K562 (cell line): ENCODE data around the gene CD248. TPM values are rescaled to one million over a fixed set of nuclear protein-coding genes. Genes with fewer than 3 reads are reported as not detected.
A peak's percentile ranks its signal among the peaks of the same experiment; 100 is the strongest.

ENCODE experiments used
- ATAC-seq: fragments of 200-7000 bp; cut with Tn5 transposase; 3 replicates; pipeline ENCODE4 v1.9.1; 2020; ENCODE audit warnings: moderate library complexity
- BruUV-seq: library from RNA; stranded (reverse); fragments of 400-500 nt; replicated peaks from 2 replicates; lab custom pipeline; 2021; lab: Mats Ljungman, UMichigan
- CTCF ChIA-PET: fragments of 300-600 bp; formaldehyde crosslinking; extraction: SDS; loops from one replicate; lab custom pipeline; 2021; ENCODE audit warnings: low intra/inter-chr PET ratio; lab: Yijun Ruan, JAX
- POLR2A ChIA-PET: fragments of 300-600, 350-650 bp; sonication (Branson Sonifier 250); formaldehyde crosslinking; extraction: SDS; loops from one replicate; lab custom pipeline; 2021; ENCODE audit warnings: antibody characterized with exemption, inconsistent platforms; lab: Yijun Ruan, JAX
- DNase-seq, 4 experiments: peaks; one replicate each; pipeline versions ENCODE4 v3.0.0 to v3.0.0-alpha.2; 2011 to 2018; ENCODE audit warnings: low spot score in 3 of 4, mixed read lengths in 3 of 4; ENCODE audit errors: extremely low read depth in 1 of 4
- FAIRE-seq: peaks from 2 replicates; lab custom pipeline; 2011; peaks lifted over from hg19 to GRCh38; lab: Jason Lieb, UNC
- H2AFZ ChIP-seq: 2 replicates; pipeline ENCODE4 v1.6.0; 2011; ENCODE audit warnings: low read depth, low read length, control low read depth, inconsistent platforms
- H3K27ac ChIP-seq: fragments of 200-600 bp; 3 replicates; pipeline ENCODE4 v1.8.0; 2011; ENCODE audit warnings: low read depth, mild to moderate bottlenecking, control low read depth, inconsistent platforms, low read length, moderate library complexity, mixed read lengths; ENCODE audit errors: extremely low read depth
- H3K27me3 ChIP-seq, 2 experiments: fragments of 300-600 bp in 1 of 2; 2 replicates in 1 of 2; 3 replicates in 1 of 2; pipeline versions ENCODE4 v1.6.0 to v1.8.0; 2011; ENCODE audit warnings: inconsistent platforms in 2 of 2, low read length in 2 of 2, mild to moderate bottlenecking in 1 of 2, mixed read lengths in 1 of 2, moderate library complexity in 1 of 2; ENCODE audit not compliant: control insufficient read depth in 2 of 2, insufficient read depth in 2 of 2
- H3K36me3 ChIP-seq: fragments of 300-600 bp; 3 replicates; pipeline ENCODE4 v1.8.0; 2011; ENCODE audit warnings: mild to moderate bottlenecking, low read length, inconsistent platforms; ENCODE audit not compliant: control insufficient read depth, insufficient read depth
- H3K4me1 ChIP-seq, 2 experiments: fragments of 200-600 bp in 1 of 2; replicated peaks in 1 of 2; 2 replicates in 1 of 2; 3 replicates in 1 of 2; pipeline versions ENCODE4 v1.5.1 to v1.8.0; 2011; ENCODE audit warnings: inconsistent platforms in 2 of 2, low read length in 2 of 2, mild to moderate bottlenecking in 1 of 2, mixed read lengths in 1 of 2, moderate library complexity in 1 of 2; ENCODE audit not compliant: control insufficient read depth in 2 of 2, insufficient read depth in 2 of 2
- H3K4me2 ChIP-seq: 2 replicates; pipeline ENCODE4 v1.6.1; 2011; ENCODE audit warnings: low read length, control low read depth, inconsistent platforms, mixed read lengths; ENCODE audit not compliant: insufficient read depth
- H3K4me3 ChIP-seq: fragments of 200-600 bp; sonication (generic), shearing (Covaris generic); 2 replicates; pipeline ENCODE4 v1.5.1; 2016; ENCODE audit warnings: control low read depth, inconsistent platforms
- H3K79me2 ChIP-seq: fragments of 200-600 bp; 3 replicates; pipeline ENCODE4 v1.8.0; 2011; ENCODE audit warnings: low read length, inconsistent platforms; ENCODE audit not compliant: control insufficient read depth, insufficient read depth
- H3K9ac ChIP-seq, 2 experiments: 2 replicates each; pipeline versions ENCODE4 v1.6.0 to v1.6.1; 2011; ENCODE audit warnings: low read depth in 2 of 2, low read length in 2 of 2, control low read depth in 1 of 2, inconsistent platforms in 1 of 2, mild to moderate bottlenecking in 1 of 2, mixed read lengths in 1 of 2; ENCODE audit not compliant: insufficient read depth in 1 of 2
- H3K9me1 ChIP-seq: one replicate; pipeline ENCODE4 v1.6.0; 2011; ENCODE audit warnings: inconsistent platforms, mild to moderate bottlenecking, low read length, moderate library complexity; ENCODE audit not compliant: control insufficient read depth, insufficient read depth
- H3K9me3 ChIP-seq: replicated peaks from 2 replicates; pipeline ENCODE4 v1.5.1; 2011; ENCODE audit warnings: low read depth, low read length, inconsistent platforms; ENCODE audit not compliant: control insufficient read depth, insufficient read depth
- H4K20me1 ChIP-seq: replicated peaks from 2 replicates; pipeline ENCODE4 v1.6.1; 2011; ENCODE audit warnings: low read length, inconsistent platforms, mixed read lengths; ENCODE audit not compliant: control insufficient read depth, insufficient read depth
- FOXP1 ChIP-seq: sonication (generic); formaldehyde crosslinking; IDR thresholded peaks from 2 replicates; pipeline ENCODE4 v1.8.0; 2022; ENCODE audit warnings: mild to moderate bottlenecking, missing genetic modification reagents
- NONO ChIP-seq, 2 experiments: fragments of 200-400 bp in 1 of 2; fragments of 450-650 bp in 1 of 2; formaldehyde crosslinking in 1 of 2; IDR thresholded peaks; 2 replicates each; pipeline ENCODE4 v1.6.1; 2017; ENCODE audit warnings: low read depth in 2 of 2, mild to moderate bottlenecking in 2 of 2, moderate library complexity in 2 of 2, low read length in 1 of 2
- PML ChIP-seq: IDR thresholded peaks from 2 replicates; pipeline ENCODE4 v1.6.1; 2012; ENCODE audit warnings: low read length, inconsistent platforms
- POLR2H ChIP-seq: IDR thresholded peaks from 2 replicates; pipeline ENCODE4 v1.6.1; 2016; ENCODE audit warnings: missing genetic modification characterization, low read depth, mild to moderate bottlenecking, control low read depth, missing compliant biosample characterization, moderate library complexity
- RBM15 ChIP-seq: fragments of 200-400 bp; formaldehyde crosslinking; IDR thresholded peaks from 2 replicates; pipeline ENCODE4 v1.6.1; 2018; ENCODE audit warnings: mild to moderate bottlenecking, low read length, moderate library complexity; ENCODE audit not compliant: insufficient read depth
- RBM22 ChIP-seq: fragments of 200-400 bp; formaldehyde crosslinking; IDR thresholded peaks from 2 replicates; pipeline ENCODE4 v1.6.1; 2018; ENCODE audit warnings: low read length, low read depth; ENCODE audit not compliant: poor library complexity, severe bottlenecking
- SAFB ChIP-seq: fragments of 200-400 bp; formaldehyde crosslinking; IDR thresholded peaks from 2 replicates; pipeline ENCODE4 v1.6.1; 2017; ENCODE audit warnings: low read depth, low read length, borderline replicate concordance
- SMARCA5 ChIP-seq: fragments of 450-650 bp; IDR thresholded peaks from 2 replicates; pipeline ENCODE4 v1.6.1; 2016
- THRAP3 ChIP-seq: fragments of 450-650 bp; IDR thresholded peaks from 2 replicates; pipeline ENCODE4 v1.6.1; 2016; ENCODE audit warnings: mild to moderate bottlenecking, inconsistent platforms, borderline replicate concordance
- ZBTB40 ChIP-seq, 2 experiments: fragments of 450-650 bp in 1 of 2; sonication (generic) in 1 of 2; formaldehyde crosslinking in 1 of 2; IDR thresholded peaks; 2 replicates each; pipeline versions ENCODE4 v1.7.1 to v1.9.0; 2016 to 2022; ENCODE audit warnings: inconsistent platforms in 1 of 2, mild to moderate bottlenecking in 1 of 2, missing genetic modification reagents in 1 of 2
- ZKSCAN3 ChIP-seq: fragments of 250-450 bp; sonication (Bioruptor Pico); IDR thresholded peaks from 2 replicates; pipeline ENCODE4 v1.4.0; 2020
- ZNF79 ChIP-seq: fragments of 250-450 bp; sonication (Bioruptor Pico); IDR thresholded peaks from 2 replicates; pipeline ENCODE4 v1.4.0; 2020; ENCODE audit warnings: low read depth, mild to moderate bottlenecking, moderate library complexity
- WGBS: fragments of 100-300 bp; shearing (Covaris generic); methylation state at CpG from one replicate; pipeline ENCODE4 v1.1.6; 2016; ENCODE audit warnings: low coverage, mixed read lengths; ENCODE audit not compliant: insufficient coverage; ENCODE audit errors: missing lambda C conversion rate; 5-methylcytosine and 5-hydroxymethylcytosine counted together
- in situ Hi-C: fragments of 300-500 bp; cut with MboI; formaldehyde crosslinking; loops from 4 replicates; pipeline ENCODE4 v1.15.0; 2018; ENCODE audit warnings: inconsistent platforms, mixed read lengths
- intact Hi-C: fragments of 100-400 bp; cut with micrococcal nuclease; formaldehyde crosslinking; loops from 2 replicates; pipeline ENCODE4 v1.14.2; 2022
- polyA plus RNA-seq, 8 experiments: library from polyadenylated mRNA; depleted of rRNA in 4 of 8; stranded (reverse) in 5 of 8; unstranded in 3 of 8; fragments of >200 nt; fragmentation: Nextera tagmentation in 2 of 8; fragmentation: Illumina TruSeq in 1 of 8; extraction: Ambion mirVana in 2 of 8; extraction: Trizol in 1 of 8; gene quantifications; 2 replicates each; pipeline versions ENCODE4 v1.2.1 to v1.2.3, GENCODE V29; 2011 to 2014; ENCODE audit warnings: inconsistent platforms in 1 of 8, missing spikeins in 1 of 8
- total RNA-seq, 7 experiments: library from RNA; depleted of rRNA in 6 of 7; stranded (reverse); fragments of >200 nt in 6 of 7; fragmentation: Illumina TruSeq in 2 of 7; extraction: Trizol in 2 of 7; gene quantifications; 2 replicates each; pipeline versions ENCODE4 v1.2.1 to v1.2.3, GENCODE V29; 2011 to 2021; ENCODE audit warnings: low replicate concordance in 1 of 7
- TF ChIP-seq, protein P1 (sequence below): IDR thresholded peaks from 2 replicates; pipeline ENCODE4 v1.6.1; 2014; ENCODE audit warnings: antibody characterized with exemption

Gene CD248
- total and polyA plus RNA-seq, 9 of the 15 experiments (the other 6 are each of a cell fraction or from before 2014, with no cell fraction given): 0.09 TPM; not detected in 8

DNA sequence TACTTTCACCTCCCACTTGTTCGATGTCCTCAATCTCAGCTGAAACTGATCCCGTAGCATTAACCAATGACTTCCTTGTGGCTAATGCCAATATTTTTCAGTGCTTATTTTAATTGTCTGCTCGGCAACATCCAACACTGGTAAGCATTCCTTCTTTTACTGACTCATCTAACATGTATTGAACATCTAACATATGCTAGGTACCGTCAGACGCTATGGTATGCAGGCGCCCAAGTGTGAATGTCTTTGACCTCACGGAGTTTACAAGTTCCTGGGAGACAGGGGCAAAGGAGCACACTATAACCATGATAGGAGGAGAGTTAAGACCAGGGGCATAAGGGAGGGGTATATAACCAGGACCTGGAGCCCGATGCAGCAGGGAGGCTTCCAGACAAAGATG is 26.3 kb upstream of the CD248 start:
- ATAC-seq: no peak
- no TSS peak for BruUV-seq
- peaks cover 23% of the 10 kb centered on the region for H3K79me2 ChIP-seq
- no peaks in the 10 kb centered on the region for H3K9me3 ChIP-seq
- no peak for DNase-seq
- no peak overlapping the region for H3K4me3 ChIP-seq
- 0 out of 2 replicates have a peak overlapping the region, but pooled peaks have one; percentile 5 for H3K4me2 ChIP-seq
- in situ Hi-C loops: no loop called here
- no peaks in the 10 kb centered on the region for H3K27me3 ChIP-seq
- CTCF ChIA-PET: no interaction called here
- no peak overlapping the region for H3K9ac ChIP-seq
- peaks cover 17 to 30% of the 10 kb centered on the region in 2 experiments for H3K4me1 ChIP-seq
- 90% methylated on average over 8 of the region's 8 CpGs for WGBS
- no peak for FAIRE-seq
- H2AFZ ChIP-seq: no peak overlapping the region
- intact Hi-C loops: no loop called here
- POLR2A ChIA-PET: interaction anchor here (0.6 to 1.2 kb wide), 3 partner anchors 25 to 62 kb away, joined by 3 to 4 read pairs (median 3); partner anchors contain the start of gene YIF1A
- H3K36me3 ChIP-seq: peaks cover 49% of the 10 kb centered on the region; the same call in 2 of the 3 replicates
- no peaks in the 10 kb centered on the region for H3K9me1 ChIP-seq
- no peaks in the 10 kb centered on the region; the same call in 1 of the 2 replicates for H4K20me1 ChIP-seq
- H3K27ac ChIP-seq: no peak overlapping the region
- TF ChIP-seq ZKSCAN3 (CRISPR knock-in tag) (no peak), ZBTB40 (IDR thresholded peaks at IDR 0.05) (no peak), ZBTB40 (CRISPR knock-in tag; IDR thresholded peaks at IDR 0.05) (no peak), FOXP1 (CRISPR knock-in tag) (no peak), POLR2H (no peak), RBM22 (no peak), SMARCA5 (no peak), THRAP3 (no peak), PML (no peak), SAFB (no peak), ZNF79 (CRISPR knock-in tag) (no peak), RBM15 (no peak), NONO (IDR thresholded peaks at IDR 0.05; ENCODE audit: low read depth in 2 of 2, low read length in 1 of 2) (no peak)
- TF ChIP-seq, protein P1, sequence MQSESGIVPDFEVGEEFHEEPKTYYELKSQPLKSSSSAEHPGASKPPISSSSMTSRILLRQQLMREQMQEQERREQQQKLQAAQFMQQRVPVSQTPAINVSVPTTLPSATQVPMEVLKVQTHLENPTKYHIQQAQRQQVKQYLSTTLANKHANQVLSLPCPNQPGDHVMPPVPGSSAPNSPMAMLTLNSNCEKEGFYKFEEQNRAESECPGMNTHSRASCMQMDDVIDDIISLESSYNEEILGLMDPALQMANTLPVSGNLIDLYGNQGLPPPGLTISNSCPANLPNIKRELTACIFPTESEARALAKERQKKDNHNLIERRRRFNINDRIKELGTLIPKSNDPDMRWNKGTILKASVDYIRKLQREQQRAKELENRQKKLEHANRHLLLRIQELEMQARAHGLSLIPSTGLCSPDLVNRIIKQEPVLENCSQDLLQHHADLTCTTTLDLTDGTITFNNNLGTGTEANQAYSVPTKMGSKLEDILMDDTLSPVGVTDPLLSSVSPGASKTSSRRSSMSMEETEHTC: no peak
